ENCODE data around the gene TMEM107. TPM values are rescaled to one million over a fixed set of nuclear protein-coding genes. Genes with fewer than 3 reads are reported as not detected.

Gene TMEM107
- total and polyA plus RNA-seq, 10 of the 15 experiments (the other 5 are each of a cell fraction or from before 2014, with no cell fraction given) = 7.9 to 38.7 (median 22.9) TPM

DNA sequence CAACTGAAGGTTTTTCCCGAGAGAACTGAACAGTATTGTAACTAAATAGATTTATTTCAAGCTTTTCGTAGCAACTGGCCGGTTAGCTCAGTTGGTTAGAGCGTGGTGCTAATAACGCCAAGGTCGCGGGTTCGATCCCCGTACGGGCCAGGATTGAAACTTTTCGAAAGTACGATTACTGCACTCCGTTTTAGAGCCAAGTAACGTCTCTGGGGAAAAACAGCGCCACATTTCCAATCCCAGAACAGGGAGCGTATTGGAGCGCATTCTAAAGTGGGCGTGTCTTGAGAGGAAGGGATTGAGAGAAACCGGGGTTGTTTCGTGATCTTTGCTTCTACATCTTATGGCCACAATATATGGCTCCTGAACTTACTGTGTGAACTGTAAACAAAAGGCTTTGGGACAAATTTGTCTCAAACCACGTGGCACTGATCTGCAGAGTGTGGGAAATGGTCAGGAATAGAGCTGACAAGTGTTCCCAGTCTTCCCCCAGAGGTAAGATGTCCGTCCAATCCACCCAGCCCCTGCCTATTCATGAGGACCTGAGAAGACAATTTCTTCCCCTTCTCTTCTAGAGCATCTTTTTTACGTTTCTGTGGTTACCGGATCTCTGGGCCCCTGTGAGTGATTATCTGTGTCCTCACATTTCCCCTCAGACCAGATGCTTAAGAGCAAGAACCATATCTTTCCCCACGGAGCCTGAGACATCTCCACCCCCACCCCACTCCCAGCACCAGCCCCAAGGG is 11.5 kb upstream of the TMEM107 start (continued):
- TF ChIP-seq, protein P1, sequence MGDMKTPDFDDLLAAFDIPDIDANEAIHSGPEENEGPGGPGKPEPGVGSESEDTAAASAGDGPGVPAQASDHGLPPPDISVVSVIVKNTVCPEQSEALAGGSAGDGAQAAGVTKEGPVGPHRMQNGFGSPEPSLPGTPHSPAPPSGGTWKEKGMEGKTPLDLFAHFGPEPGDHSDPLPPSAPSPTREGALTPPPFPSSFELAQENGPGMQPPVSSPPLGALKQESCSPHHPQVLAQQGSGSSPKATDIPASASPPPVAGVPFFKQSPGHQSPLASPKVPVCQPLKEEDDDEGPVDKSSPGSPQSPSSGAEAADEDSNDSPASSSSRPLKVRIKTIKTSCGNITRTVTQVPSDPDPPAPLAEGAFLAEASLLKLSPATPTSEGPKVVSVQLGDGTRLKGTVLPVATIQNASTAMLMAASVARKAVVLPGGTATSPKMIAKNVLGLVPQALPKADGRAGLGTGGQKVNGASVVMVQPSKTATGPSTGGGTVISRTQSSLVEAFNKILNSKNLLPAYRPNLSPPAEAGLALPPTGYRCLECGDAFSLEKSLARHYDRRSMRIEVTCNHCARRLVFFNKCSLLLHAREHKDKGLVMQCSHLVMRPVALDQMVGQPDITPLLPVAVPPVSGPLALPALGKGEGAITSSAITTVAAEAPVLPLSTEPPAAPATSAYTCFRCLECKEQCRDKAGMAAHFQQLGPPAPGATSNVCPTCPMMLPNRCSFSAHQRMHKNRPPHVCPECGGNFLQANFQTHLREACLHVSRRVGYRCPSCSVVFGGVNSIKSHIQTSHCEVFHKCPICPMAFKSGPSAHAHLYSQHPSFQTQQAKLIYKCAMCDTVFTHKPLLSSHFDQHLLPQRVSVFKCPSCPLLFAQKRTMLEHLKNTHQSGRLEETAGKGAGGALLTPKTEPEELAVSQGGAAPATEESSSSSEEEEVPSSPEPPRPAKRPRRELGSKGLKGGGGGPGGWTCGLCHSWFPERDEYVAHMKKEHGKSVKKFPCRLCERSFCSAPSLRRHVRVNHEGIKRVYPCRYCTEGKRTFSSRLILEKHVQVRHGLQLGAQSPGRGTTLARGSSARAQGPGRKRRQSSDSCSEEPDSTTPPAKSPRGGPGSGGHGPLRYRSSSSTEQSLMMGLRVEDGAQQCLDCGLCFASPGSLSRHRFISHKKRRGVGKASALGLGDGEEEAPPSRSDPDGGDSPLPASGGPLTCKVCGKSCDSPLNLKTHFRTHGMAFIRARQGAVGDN (IDR thresholded peaks at IDR 0.05) = no peak
- TF ChIP-seq ZBED1 (IDR thresholded peaks at IDR 0.05; ENCODE audit: borderline replicate concordance) (peak; percentile 75), POLR2AphosphoS5 (IDR thresholded peaks at IDR 0.05; ENCODE audit: low read length) (peak; percentile 44; the same call in 1 of the 2 replicates), RBBP5 (conservative IDR thresholded peaks at IDR 0.05) (no peak), ZNF274 (IDR thresholded peaks at IDR 0.05; ENCODE audit: insufficient read depth, insufficient read length) (no peak), YY1 (IDR thresholded peaks at IDR 0.05; ENCODE audit: low read depth, low read length) (peak; percentile 76), EZH2 (IDR thresholded peaks at IDR 0.05; ENCODE audit: borderline replicate concordance, control insufficient read depth, low read depth, low read length) (no peak), DPF2 (IDR thresholded peaks at IDR 0.05) (no peak), TCF7 (IDR thresholded peaks at IDR 0.05; ENCODE audit: borderline replicate concordance) (no peak; the same call in 1 of the 2 replicates), CBFB (IDR thresholded peaks at IDR 0.05; ENCODE audit: low read depth) (peak; percentile 68; the same call in 1 of the 2 replicates), SMAD1 (IDR thresholded peaks at IDR 0.05; ENCODE audit: low read depth, partially characterized antibody) (peak; percentile 28), SPI1 (IDR thresholded peaks at IDR 0.05; ENCODE audit: borderline replicate concordance, insufficient read depth, low read depth, low read length) (no peak), BHLHE40 (IDR thresholded peaks at IDR 0.05; ENCODE audit: borderline replicate concordance in 1 of 2, low read depth in 2 of 2, low read length in 1 of 2) (0 out of 4 replicates have a peak, but pooled peaks of 1 of the 2 experiments have one; percentile 13), RCOR1 (conservative IDR thresholded peaks at IDR 0.05; ENCODE audit: low read depth, low read length) (no peak), BACH1 (IDR thresholded peaks at IDR 0.05; ENCODE audit: borderline replicate concordance) (no peak; the same call in 1 of the 2 replicates)
- TF ChIP-seq, protein P2, sequence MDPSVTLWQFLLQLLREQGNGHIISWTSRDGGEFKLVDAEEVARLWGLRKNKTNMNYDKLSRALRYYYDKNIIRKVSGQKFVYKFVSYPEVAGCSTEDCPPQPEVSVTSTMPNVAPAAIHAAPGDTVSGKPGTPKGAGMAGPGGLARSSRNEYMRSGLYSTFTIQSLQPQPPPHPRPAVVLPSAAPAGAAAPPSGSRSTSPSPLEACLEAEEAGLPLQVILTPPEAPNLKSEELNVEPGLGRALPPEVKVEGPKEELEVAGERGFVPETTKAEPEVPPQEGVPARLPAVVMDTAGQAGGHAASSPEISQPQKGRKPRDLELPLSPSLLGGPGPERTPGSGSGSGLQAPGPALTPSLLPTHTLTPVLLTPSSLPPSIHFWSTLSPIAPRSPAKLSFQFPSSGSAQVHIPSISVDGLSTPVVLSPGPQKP (IDR thresholded peaks at IDR 0.05; ENCODE audit: low read depth, low read length) = no peak
- TF ChIP-seq, protein P3, sequence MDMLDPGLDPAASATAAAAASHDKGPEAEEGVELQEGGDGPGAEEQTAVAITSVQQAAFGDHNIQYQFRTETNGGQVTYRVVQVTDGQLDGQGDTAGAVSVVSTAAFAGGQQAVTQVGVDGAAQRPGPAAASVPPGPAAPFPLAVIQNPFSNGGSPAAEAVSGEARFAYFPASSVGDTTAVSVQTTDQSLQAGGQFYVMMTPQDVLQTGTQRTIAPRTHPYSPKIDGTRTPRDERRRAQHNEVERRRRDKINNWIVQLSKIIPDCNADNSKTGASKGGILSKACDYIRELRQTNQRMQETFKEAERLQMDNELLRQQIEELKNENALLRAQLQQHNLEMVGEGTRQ (IDR thresholded peaks at IDR 0.05; ENCODE audit: borderline replicate concordance, low read depth, low read length) = no peak
- TF ChIP-seq, protein P4, sequence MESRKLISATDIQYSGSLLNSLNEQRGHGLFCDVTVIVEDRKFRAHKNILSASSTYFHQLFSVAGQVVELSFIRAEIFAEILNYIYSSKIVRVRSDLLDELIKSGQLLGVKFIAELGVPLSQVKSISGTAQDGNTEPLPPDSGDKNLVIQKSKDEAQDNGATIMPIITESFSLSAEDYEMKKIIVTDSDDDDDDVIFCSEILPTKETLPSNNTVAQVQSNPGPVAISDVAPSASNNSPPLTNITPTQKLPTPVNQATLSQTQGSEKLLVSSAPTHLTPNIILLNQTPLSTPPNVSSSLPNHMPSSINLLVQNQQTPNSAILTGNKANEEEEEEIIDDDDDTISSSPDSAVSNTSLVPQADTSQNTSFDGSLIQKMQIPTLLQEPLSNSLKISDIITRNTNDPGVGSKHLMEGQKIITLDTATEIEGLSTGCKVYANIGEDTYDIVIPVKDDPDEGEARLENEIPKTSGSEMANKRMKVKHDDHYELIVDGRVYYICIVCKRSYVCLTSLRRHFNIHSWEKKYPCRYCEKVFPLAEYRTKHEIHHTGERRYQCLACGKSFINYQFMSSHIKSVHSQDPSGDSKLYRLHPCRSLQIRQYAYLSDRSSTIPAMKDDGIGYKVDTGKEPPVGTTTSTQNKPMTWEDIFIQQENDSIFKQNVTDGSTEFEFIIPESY (IDR thresholded peaks at IDR 0.05) = no peak
